ENCODE measurements around the gene TBXAS1.

DNA sequence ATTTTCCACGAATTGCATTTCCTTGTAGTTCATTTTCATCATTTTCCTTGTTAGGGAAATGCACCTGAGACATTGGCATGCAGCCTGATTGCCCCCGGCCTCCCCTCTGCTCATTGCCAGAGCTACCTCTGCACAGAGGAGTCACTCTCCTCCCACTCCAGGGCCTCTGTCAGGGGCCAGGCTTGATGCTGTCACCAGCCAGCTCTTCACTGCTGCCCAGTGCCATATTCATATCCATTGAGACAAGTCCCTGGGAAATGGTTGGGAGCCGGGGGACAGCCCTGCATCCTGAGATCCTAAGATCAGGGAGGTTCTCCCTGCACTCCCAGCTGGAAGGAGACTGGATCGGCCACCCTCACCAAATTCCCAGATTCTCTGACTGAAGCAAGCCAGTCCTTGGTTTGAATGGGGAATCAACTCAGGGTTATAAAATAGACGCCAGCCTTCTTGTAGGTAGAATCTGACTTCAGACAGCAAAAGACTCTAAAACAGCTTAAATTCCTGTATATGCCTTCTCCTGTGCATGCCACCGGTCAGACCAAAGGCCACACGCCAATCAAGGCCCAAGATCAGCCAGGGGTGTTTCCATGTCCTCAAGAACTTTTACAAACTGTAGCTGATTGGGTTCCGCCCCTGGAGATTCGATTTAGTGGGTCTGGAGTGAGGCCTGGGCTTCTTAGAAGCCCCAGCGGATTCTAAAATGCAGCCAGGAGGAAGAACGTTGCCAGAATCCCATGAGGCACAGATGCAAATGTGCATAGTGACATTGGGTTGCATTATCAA is 147.2 kb downstream of the TBXAS1 start:
- TF ChIP-seq CEBPB (IDR thresholded peaks at IDR 0.05; ENCODE audit: low read depth, low read length) (no peak), POLR2AphosphoS5 (IDR thresholded peaks at IDR 0.05; ENCODE audit: low read depth, low read length) (no peak), FOSL1 (IDR thresholded peaks at IDR 0.05; ENCODE audit: insufficient read depth, low read depth, low read length) (no peak)
- TF ChIP-seq, protein P1, sequence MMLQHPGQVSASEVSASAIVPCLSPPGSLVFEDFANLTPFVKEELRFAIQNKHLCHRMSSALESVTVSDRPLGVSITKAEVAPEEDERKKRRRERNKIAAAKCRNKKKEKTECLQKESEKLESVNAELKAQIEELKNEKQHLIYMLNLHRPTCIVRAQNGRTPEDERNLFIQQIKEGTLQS (IDR thresholded peaks at IDR 0.05; ENCODE audit: insufficient read depth, low read depth, low read length): no peak
- TF ChIP-seq, protein P2, sequence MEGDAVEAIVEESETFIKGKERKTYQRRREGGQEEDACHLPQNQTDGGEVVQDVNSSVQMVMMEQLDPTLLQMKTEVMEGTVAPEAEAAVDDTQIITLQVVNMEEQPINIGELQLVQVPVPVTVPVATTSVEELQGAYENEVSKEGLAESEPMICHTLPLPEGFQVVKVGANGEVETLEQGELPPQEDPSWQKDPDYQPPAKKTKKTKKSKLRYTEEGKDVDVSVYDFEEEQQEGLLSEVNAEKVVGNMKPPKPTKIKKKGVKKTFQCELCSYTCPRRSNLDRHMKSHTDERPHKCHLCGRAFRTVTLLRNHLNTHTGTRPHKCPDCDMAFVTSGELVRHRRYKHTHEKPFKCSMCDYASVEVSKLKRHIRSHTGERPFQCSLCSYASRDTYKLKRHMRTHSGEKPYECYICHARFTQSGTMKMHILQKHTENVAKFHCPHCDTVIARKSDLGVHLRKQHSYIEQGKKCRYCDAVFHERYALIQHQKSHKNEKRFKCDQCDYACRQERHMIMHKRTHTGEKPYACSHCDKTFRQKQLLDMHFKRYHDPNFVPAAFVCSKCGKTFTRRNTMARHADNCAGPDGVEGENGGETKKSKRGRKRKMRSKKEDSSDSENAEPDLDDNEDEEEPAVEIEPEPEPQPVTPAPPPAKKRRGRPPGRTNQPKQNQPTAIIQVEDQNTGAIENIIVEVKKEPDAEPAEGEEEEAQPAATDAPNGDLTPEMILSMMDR (IDR thresholded peaks at IDR 0.05; ENCODE audit: control extremely low read depth in 1 of 3, insufficient read depth in 1 of 3, low read depth in 1 of 3, low read length in 3 of 3): no peak

Measured in H1 (cell line).